HG02938 (cell line): ENCODE data around the gene CATSPERB.
"Not testable (repeated sequence)": the region's sequence is repeated elsewhere in the genome, so short reads cannot be mapped to it uniquely, and the experiment has no call there.

ENCODE experiments used
- ATAC-seq: cut with Tn5 transposase; IDR thresholded peaks from one replicate; pipeline ENCODE4 v1.9.1; 2021; ENCODE audit warnings: mild to moderate bottlenecking, moderate library complexity; ENCODE audit not compliant: unreplicated experiment

Gene CATSPERB

GRCh38 chr14:91739867-91740266 is 8.0 kb upstream of the CATSPERB start:
- not testable (repeated sequence) for ATAC-seq

DNA sequence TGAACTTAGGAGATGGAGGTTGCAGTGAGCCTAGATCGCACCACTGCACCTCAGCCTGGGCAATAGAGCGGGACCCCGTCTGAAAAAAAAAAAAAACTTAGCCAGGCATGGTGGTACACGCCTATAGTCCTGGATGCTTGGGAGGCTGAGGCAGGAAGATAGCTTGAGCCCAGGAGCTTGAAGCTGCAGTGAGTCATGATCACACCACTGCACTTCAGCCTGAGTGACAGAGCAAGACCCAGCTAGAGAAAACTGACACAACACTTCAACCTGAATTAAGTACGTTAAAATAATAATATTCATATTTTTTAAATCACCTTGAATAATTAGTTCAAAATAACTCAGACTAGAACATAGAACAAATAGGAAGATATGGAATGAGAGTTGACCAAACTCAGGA is 5.7 kb upstream of the CATSPERB start:
- ATAC-seq = no peak

- no peak for ATAC-seq
Observed at GRCh38 chr14:91732859-91733477, 1.1 kb upstream of the CATSPERB start.

DNA sequence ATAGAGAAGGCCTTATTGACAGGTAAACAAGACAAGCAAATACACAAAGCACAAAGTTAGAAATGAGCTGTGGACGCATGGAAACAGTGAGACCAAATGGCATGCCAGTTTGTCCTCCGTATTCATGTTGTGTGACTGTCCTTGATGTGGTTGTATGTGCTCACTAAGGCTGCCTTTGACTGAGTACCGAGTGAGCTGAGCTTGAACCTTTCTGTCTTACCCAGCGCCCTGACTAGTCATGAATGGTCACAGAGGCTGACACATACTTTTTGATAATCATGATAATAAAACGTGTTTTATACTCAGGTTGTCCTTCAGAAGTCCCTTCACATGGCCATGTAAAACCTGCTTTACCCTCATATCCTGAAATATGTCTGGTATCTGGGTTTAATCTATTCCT is 553 bp upstream of the CATSPERB start:
- ATAC-seq = no peak

DNA sequence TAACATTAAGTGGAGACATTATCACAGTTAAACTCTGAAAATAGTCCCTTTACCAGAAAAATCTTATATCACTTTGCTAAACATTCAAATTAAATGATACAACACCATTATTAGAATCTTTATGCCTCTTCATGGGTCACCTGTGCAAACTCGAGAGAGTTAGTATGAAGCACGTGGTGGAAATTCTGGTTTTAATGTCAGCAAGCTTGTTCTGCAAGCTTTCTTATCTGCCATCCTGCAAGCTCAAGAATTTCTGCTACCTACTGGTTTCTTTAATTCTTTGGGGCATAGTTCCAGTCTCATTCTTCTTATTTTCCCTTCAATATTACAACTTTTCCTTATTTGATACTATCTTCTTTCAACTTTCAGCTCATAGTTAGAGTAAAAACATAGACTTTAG is 868 bp downstream of the CATSPERB start:
- ATAC-seq = no peak

GRCh38 chr14:91729756-91730155 is 2.1 kb downstream of the CATSPERB start:
- no peak for ATAC-seq

- no peak for ATAC-seq
Observed at GRCh38 chr14:91728616-91729183, 3.2 kb downstream of the CATSPERB start.

- no peak for ATAC-seq
Observed at GRCh38 chr14:91727121-91727520, 4.8 kb downstream of the CATSPERB start.

- ATAC-seq = no peak
Observed at GRCh38 chr14:91723501-91723900, 8.4 kb downstream of the CATSPERB start.

- no peak for ATAC-seq
Observed at GRCh38 chr14:91722386-91722785, 9.5 kb downstream of the CATSPERB start.

DNA sequence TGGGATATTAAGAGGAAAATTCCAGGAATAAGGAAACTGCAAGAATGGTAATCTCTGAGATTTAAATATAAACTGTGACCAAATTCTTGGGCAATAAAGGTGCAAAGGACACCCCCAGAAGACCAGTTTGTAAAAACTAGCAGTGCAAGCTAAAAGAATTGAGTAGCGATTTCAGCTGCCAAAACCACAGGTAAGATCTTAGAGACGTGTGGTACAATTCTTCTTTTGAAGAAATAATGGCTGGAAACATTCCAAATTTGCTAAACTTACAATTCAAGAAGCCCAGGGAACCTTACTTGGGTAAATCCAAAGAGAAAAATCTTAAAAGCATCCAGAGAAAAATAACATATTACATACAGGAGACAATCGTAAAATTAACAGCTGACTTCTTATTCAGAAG is 12.0 kb downstream of the CATSPERB start:
- no peak for ATAC-seq

DNA sequence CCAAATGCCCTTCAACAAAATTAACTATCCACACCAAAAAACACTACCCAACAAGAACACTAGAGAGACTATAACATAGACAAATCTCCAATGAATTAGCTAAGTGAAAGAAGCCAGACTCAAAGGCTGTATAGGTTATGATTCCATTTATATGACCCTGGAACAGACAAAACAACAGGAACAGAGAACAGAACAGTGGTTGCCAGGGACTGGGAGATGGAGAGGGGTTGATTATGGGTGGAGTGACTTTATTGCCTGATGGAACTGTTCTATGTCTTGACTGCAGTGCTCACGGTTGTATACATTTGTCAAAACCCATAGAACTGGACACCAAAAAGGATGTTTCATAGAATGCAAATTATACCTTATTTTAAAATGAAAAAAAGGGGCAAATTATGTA is 14.9 kb downstream of the CATSPERB start:
- no peak for ATAC-seq

GRCh38 chr14:91714805-91715204 is 17.1 kb downstream of the CATSPERB start:
- ATAC-seq = no peak

GRCh38 chr14:91708795-91709194 is 23.1 kb downstream of the CATSPERB start:
- ATAC-seq = peak; percentile 51

DNA sequence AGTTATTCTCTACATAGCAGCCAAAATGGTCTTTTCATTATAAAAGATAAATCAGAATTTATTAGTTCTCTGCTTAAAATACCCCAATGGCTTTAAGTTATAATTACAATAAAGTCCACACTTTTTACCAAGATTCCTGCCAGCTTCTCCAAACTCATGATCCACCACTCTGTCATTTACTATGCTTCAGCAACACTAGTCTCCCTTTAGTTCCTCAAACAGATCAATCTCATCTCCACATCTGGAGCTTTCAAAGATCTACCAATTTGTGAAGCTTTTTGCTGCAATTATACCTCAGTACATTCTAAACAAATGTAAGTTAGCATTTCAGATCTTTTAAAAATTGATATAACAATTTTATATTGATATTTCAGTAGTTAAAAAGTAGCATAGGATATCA is 24.9 kb downstream of the CATSPERB start:
- no peak for ATAC-seq

GRCh38 chr14:91694643-91695042 is 37.2 kb downstream of the CATSPERB start:
- ATAC-seq = no peak

DNA sequence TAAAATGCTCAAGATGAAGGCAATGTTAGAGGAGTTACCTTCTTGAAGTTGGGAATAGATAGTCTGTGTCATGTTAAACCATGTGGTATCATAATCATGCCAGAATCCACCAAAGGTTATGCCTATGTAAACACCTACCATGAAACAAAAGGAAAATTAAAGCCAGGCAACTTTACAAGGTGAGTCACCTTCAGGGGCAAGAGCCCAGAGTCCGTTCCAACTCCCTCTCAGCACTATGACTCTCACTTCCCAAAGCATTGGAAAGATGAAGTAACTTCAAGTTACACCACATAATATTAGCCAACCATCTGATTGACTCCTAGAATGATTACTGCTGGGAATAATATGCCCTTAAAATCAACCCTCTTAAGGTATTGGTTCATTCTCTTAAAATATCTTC is 38.5 kb downstream of the CATSPERB start:
- no peak for ATAC-seq

GRCh38 chr14:91692075-91692474 is 39.8 kb downstream of the CATSPERB start:
- no peak for ATAC-seq

- ATAC-seq = no peak
Observed at GRCh38 chr14:91689608-91690007, 42.3 kb downstream of the CATSPERB start.

GRCh38 chr14:91687436-91687835 is 44.5 kb downstream of the CATSPERB start:
- ATAC-seq = not testable (repeated sequence)

- ATAC-seq = no peak
Observed at GRCh38 chr14:91685600-91685999, 46.3 kb downstream of the CATSPERB start.

GRCh38 chr14:91681893-91682563 is 49.9 kb downstream of the CATSPERB start:
- no peak for ATAC-seq
